RPMI7951 (cell line): ENCODE results near the gene ASTN2. TPM values are rescaled to one million over a fixed set of nuclear protein-coding genes. Genes with fewer than 3 reads are reported as not detected.

Source experiments
- DNase-seq: peaks from one replicate; pipeline ENCODE4 v3.0.0-alpha.2; 2012; ENCODE audit warnings: low read depth
- total RNA-seq: library from RNA; depleted of rRNA; stranded (reverse); fragments of >200 nt; shearing (Covaris generic); gene quantifications from 2 replicates; pipeline ENCODE4 v1.2.3, GENCODE V29; 2014

Gene ASTN2
- total RNA-seq, 1 experiment from 2014 or later = 5.2 TPM

GRCh38 chr9:116387934-116388698 is 1026.7 kb downstream of the ASTN2 start:
- DNase-seq = no peak

- DNase-seq = no peak
Observed at GRCh38 chr9:116383936-116384335, 1030.9 kb downstream of the ASTN2 start.

GRCh38 chr9:116383133-116383532 is 1031.7 kb downstream of the ASTN2 start:
- no peak for DNase-seq

- DNase-seq = no peak
Observed at GRCh38 chr9:116382053-116382452, 1032.8 kb downstream of the ASTN2 start.

- no peak for DNase-seq
Observed at GRCh38 chr9:116381350-116381749, 1033.5 kb downstream of the ASTN2 start.

- DNase-seq = no peak
Observed at GRCh38 chr9:116380496-116380995, 1034.3 kb downstream of the ASTN2 start.

- no peak for DNase-seq
Observed at GRCh38 chr9:116379821-116380220, 1035.0 kb downstream of the ASTN2 start.

- DNase-seq = no peak
Observed at GRCh38 chr9:116378873-116379272, 1036.0 kb downstream of the ASTN2 start.

GRCh38 chr9:116377179-116377798 is 1037.6 kb downstream of the ASTN2 start:
- DNase-seq = peak; percentile 47
